GM23338 (cell line): Measurements from ENCODE around the gene GTPBP1.

Source experiments
- CREB1 ChIP-seq: fragments of 250-450 bp; sonication (Bioruptor Pico); IDR thresholded peaks from 2 replicates; pipeline ENCODE4 v1.5.0; 2020; ENCODE audit warnings: low read depth, mild to moderate bottlenecking, moderate library complexity
- EZH2 ChIP-seq: fragments of 200-600 bp; sonication (generic); IDR thresholded peaks from one replicate; pipeline ENCODE4 v1.8.0; 2017; ENCODE audit warnings: antibody characterized with exemption, mild to moderate bottlenecking, low read depth; ENCODE audit not compliant: unreplicated experiment
- EZH2phosphoT487 ChIP-seq: fragments of 200-600 bp; sonication (generic); IDR thresholded peaks from one replicate; pipeline ENCODE4 v1.8.1; 2018; ENCODE audit warnings: antibody characterized with exemption; ENCODE audit not compliant: unreplicated experiment
- JUNB ChIP-seq: IDR thresholded peaks from one replicate; pipeline ENCODE4 v1.6.1; 2016; ENCODE audit warnings: antibody characterized with exemption; ENCODE audit not compliant: unreplicated experiment
- NANOG ChIP-seq: IDR thresholded peaks from 2 replicates; pipeline ENCODE4 v1.6.1; 2016; ENCODE audit warnings: antibody characterized with exemption, borderline replicate concordance
- POLR2AphosphoS5 ChIP-seq: IDR thresholded peaks from 2 replicates; pipeline ENCODE4 v1.6.1; 2016; ENCODE audit warnings: antibody characterized with exemption, low read depth
- ZNF114 ChIP-seq: fragments of 250-450 bp; sonication (Bioruptor Pico); IDR thresholded peaks from 2 replicates; pipeline ENCODE4 v1.5.0; 2020; ENCODE audit warnings: mild to moderate bottlenecking, moderate library complexity
- ZNF331 ChIP-seq: fragments of 250-450 bp; sonication (Bioruptor Pico); IDR thresholded peaks from 2 replicates; pipeline ENCODE4 v1.5.0; 2020; ENCODE audit warnings: low read depth, mild to moderate bottlenecking, moderate library complexity
- TF ChIP-seq, protein P1 (sequence below), 2 experiments: fragments of 200-600 bp in 1 of 2; sonication (generic) in 1 of 2; conservative IDR thresholded peaks; 2 replicates each; pipeline versions ENCODE4 v1.5.1 to v1.6.1; 2016 to 2017; ENCODE audit warnings: antibody characterized with exemption in 2 of 2, low read depth in 2 of 2, mild to moderate bottlenecking in 2 of 2, moderate library complexity in 1 of 2
- TF ChIP-seq, protein P2 (sequence below): IDR thresholded peaks from 2 replicates; pipeline ENCODE4 v1.6.1; 2016; ENCODE audit warnings: antibody characterized with exemption
- TF ChIP-seq, protein P3 (sequence below): IDR thresholded peaks from one replicate; pipeline ENCODE4 v1.6.1; 2018; ENCODE audit warnings: antibody characterized with exemption; ENCODE audit not compliant: unreplicated experiment

DNA sequence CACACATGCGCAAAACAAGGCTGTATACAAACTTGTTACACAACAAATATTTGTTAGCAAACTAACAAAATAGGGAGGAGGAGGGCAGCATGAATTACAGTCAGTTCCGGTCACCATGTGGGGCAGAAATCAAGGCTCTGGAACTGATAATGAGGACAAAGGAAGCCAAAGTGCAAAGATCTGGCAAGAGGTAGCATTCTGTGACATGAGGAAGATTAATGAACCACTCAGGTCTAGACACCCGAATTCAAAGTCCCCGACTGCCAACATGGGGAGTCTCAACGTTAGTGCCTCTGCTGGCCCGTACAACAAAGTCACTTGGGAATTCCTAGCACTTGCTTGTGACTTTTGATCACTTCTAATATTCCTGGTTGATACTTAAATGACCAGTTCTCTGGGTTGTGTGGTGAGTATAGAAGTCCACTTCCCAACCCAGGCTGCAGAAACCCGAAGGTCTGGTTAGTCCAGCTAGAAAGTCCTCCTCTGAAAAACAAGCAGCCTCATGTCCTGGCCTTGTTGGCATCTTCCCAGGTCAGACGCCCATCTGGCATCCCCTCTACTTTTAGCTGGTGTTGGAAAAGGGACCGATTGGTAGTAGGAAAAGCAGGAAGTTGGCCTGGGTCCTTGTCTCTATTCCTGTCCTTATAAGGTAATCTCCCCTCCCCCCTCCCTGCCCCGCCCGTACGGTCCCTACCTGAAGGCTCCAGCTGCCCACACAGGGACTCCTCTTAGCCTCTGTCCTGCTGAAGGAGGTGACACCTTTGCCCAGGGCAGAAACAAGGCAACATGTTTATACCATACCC, 48.4 kb downstream of the GTPBP1 start:
- TF ChIP-seq, protein P1, sequence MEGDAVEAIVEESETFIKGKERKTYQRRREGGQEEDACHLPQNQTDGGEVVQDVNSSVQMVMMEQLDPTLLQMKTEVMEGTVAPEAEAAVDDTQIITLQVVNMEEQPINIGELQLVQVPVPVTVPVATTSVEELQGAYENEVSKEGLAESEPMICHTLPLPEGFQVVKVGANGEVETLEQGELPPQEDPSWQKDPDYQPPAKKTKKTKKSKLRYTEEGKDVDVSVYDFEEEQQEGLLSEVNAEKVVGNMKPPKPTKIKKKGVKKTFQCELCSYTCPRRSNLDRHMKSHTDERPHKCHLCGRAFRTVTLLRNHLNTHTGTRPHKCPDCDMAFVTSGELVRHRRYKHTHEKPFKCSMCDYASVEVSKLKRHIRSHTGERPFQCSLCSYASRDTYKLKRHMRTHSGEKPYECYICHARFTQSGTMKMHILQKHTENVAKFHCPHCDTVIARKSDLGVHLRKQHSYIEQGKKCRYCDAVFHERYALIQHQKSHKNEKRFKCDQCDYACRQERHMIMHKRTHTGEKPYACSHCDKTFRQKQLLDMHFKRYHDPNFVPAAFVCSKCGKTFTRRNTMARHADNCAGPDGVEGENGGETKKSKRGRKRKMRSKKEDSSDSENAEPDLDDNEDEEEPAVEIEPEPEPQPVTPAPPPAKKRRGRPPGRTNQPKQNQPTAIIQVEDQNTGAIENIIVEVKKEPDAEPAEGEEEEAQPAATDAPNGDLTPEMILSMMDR (conservative IDR thresholded peaks at IDR 0.05; ENCODE audit: low read depth in 2 of 2), result no peak
- no peak for TF ChIP-seq EZH2
- no peak for TF ChIP-seq POLR2AphosphoS5
- no peak for TF ChIP-seq NANOG
- no peak for TF ChIP-seq EZH2phosphoT487
- TF ChIP-seq ZNF114, result no peak
- TF ChIP-seq, protein P2, sequence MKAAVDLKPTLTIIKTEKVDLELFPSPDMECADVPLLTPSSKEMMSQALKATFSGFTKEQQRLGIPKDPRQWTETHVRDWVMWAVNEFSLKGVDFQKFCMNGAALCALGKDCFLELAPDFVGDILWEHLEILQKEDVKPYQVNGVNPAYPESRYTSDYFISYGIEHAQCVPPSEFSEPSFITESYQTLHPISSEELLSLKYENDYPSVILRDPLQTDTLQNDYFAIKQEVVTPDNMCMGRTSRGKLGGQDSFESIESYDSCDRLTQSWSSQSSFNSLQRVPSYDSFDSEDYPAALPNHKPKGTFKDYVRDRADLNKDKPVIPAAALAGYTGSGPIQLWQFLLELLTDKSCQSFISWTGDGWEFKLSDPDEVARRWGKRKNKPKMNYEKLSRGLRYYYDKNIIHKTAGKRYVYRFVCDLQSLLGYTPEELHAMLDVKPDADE, result no peak
- no peak for TF ChIP-seq ZNF331 (CRISPR knock-in tag)
- TF ChIP-seq CREB1 (CRISPR knock-in tag), result no peak
- TF ChIP-seq, protein P3, sequence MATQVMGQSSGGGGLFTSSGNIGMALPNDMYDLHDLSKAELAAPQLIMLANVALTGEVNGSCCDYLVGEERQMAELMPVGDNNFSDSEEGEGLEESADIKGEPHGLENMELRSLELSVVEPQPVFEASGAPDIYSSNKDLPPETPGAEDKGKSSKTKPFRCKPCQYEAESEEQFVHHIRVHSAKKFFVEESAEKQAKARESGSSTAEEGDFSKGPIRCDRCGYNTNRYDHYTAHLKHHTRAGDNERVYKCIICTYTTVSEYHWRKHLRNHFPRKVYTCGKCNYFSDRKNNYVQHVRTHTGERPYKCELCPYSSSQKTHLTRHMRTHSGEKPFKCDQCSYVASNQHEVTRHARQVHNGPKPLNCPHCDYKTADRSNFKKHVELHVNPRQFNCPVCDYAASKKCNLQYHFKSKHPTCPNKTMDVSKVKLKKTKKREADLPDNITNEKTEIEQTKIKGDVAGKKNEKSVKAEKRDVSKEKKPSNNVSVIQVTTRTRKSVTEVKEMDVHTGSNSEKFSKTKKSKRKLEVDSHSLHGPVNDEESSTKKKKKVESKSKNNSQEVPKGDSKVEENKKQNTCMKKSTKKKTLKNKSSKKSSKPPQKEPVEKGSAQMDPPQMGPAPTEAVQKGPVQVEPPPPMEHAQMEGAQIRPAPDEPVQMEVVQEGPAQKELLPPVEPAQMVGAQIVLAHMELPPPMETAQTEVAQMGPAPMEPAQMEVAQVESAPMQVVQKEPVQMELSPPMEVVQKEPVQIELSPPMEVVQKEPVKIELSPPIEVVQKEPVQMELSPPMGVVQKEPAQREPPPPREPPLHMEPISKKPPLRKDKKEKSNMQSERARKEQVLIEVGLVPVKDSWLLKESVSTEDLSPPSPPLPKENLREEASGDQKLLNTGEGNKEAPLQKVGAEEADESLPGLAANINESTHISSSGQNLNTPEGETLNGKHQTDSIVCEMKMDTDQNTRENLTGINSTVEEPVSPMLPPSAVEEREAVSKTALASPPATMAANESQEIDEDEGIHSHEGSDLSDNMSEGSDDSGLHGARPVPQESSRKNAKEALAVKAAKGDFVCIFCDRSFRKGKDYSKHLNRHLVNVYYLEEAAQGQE, result no peak
- TF ChIP-seq JUNB, result no peak
